Putamen (tissue), 1 donor: Measurements from ENCODE around the gene GMPPA.

ENCODE experiments used
- DNase-seq: peaks from one replicate; pipeline ENCODE4 v3.0.0-alpha.2; 2016; ENCODE audit warnings: low spot score

GMPPA gene

GRCh38 chr2:219540784-219541504 lies 42.3 kb downstream of the GMPPA start:
- DNase-seq = no peak

GRCh38 chr2:219541611-219542180 lies 43.0 kb downstream of the GMPPA start:
- no peak for DNase-seq

GRCh38 chr2:219542931-219543595 lies 44.4 kb downstream of the GMPPA start:
- no peak for DNase-seq

- DNase-seq = peak; percentile 99
These were observed 45.1 kb downstream of the GMPPA start, which contains the start of the genes CHPF and TMEM198 for GRCh38 chr2:219543596-219544358. CHPF (minus strand) TSS chr2:219543809; CDS start chr2:219543538, 271 bp downstream. TMEM198 (plus strand) TSS chr2:219544028; CDS start chr2:219544728, 700 bp downstream.

DNA sequence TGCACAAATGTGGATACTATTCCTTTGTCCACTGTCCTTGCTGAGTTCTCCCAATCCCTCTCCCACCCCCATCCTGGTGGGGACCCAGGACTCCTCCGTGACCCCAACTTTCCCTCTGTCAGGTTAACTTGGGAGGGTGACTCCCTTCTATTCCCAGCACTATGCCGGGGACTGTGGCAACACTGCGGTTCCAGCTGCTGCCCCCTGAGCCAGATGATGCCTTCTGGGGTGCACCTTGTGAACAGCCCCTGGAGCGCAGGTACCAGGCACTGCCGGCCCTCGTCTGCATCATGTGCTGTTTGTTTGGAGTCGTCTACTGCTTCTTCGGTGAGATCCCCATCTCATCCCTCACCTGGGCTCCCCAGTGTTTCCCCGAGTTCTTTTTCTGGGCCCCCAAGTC lies 45.9 kb downstream of the GMPPA start:
- no peak for DNase-seq

DNA sequence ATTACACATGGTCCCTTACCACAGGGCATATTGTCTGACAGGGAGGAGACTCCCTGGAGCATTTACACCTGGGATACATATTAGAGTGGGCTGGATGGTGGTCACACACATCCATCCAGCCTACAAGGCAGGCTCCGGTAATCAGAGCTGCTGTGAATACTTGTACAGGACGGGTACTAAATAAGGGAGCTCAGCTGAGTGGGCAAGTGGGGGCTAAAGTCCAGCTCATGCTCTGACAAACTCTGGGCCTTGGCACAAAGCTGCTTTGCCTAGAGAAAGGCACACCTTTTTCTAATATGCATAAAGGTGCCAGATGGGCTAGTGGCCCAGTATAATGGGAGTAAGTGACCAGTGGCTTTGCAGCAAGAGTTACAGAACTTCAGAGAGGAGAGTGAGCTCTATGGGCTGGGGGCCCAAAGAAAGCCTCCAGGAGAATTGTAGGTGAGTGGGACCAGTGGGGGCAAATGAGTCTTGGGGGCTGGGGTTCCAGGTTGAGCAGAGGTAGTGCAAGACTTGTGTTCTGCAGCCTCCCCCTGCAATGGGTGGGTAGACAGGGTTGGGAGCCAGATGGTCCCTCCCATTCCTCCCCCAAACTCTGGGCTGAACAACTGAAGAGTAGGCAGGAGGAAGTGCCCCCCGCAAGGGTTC lies 46.7 kb downstream of the GMPPA start:
- no peak for DNase-seq

DNA sequence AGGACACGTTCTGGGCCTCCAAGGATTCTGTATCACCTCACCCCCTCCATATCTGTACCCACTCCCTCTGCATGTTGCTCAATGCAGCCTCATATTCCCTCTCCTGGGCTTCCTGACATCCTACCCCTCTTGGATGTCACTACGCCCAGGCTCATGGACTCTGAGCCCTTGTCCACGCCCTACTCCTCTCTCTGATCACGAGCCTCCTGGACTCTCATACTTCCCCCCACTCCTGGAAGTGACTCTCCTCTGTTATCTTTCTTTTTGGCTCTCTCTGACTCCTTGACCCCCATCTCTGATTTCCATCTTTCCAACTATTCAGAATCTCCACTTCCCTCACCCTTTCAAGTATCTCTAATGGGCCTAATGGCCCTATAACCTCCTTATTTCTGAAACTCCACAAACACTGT lies 47.3 kb downstream of the GMPPA start:
- DNase-seq = no peak

DNA sequence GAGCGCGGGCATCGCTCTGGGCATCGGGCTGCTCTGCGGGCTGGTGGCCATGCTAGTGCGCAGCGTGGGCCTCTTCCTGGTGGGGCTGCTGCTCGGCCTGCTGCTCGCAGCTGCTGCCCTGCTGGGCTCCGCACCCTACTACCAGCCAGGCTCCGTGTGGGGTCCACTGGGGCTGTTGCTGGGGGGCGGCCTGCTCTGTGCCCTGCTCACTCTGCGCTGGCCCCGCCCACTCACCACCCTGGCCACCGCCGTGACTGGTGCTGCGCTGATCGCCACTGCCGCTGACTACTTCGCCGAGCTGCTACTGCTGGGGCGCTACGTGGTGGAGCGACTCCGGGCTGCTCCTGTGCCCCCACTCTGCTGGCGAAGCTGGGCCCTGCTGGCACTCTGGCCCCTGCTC lies 48.9 kb downstream of the GMPPA start:
- DNase-seq = no peak

- no peak for DNase-seq
These were observed 50.3 kb downstream of the GMPPA start for GRCh38 chr2:219548990-219549389.

DNA sequence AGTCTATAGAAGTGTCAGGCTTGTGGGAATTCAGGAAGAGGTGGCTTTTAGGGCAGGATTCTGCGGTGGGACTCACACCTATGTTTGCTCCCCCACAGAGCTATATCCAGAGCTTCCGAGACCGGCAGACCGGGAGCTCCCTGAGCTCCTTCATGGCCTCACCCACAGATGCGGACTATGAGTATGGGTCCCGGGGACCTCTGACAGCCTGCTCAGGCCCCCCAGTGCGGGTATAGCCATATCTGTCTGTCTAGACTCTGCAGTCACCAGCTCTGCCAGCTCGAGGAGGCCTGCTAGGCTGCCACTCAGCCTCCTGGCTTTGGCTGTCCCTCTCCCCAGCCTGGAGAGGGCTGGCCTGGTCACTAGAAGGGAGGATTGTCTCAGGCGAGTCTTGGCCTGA lies 50.9 kb downstream of the GMPPA start:
- no peak for DNase-seq

DNA sequence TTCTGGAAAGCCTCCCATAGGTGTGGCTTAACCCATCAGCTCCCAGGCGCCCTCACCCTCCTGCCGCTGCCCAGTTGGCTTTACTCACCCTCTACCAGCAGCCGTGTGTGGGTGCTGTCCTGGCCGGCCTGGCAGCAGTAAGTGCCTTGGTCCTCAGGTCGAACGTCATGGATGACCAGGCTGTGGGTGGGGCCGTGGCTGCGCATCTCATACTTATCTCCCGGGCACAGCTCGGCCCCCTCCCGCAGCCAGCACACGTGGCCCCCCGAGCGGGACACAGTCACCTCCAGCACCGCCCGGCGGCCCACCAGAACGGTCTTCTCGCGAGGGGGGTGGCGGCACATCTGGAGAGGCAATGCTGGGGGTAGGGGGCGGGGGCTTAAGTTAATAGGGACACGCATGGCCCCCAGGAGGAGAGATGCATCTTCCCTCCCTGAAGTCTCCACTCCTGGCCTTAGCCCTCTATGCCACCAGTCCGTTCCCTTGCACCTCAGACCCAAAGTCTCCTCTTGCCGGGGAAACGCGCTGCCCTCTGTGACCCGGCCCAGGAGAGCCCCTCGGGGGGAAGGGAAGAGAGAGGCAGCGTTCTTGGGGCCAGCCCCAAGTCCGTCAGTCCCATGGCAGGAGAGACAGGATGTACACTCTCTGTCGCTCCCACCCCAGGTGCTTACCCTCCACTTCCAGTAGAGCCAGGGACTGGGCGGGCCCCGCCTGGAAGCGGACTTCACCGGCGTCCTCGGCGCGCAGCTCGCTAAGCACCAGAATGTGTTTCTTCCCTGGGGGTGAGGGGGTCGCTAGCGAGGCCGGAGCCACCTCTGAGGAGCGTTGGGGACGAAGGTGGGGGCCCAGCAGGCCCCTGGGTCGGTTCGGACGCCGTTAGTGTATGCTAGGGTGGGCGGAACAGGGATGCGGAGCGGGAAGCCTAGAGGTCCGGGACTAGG lies 53.0 kb downstream of the GMPPA start:
- no peak for DNase-seq

DNA sequence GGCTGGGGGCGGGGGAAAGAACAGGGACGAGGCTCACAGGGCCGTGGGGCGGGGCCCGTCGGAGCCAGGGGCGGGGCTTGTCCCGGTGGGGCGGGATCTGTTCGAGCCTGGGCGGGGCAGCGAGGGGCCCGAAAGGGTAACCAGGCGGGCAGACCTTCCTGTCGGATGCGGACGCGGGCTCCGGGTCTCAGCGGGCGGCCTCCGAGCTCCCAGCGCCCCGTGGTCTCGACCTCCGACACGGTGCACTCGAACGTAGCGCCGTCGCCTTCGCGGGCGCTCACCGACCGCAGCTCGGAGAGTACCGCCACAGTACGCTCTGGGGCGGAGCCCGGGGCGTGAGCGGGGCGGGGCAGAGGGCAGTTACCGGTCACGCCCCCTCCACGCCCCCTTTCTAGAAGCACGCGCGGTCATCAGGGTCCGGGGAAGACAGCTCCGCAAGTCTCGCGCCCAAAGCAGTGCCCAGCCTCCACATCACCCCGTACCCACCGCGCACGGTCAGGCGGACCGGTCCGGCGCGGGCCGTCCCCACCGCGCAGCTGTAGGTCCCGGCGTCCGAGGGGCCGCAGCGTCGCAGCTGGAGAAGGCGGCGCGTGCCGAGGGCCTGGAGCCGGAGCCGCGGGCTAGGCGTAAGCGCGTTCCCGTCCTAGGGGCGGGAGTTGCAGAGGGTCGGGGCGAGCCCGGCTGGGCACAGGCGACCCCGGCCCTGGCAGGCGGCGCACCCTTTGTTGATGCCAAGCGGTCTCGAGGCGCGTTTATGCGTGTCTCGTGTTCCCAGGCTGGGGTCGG lies 53.9 kb downstream of the GMPPA start:
- peak; percentile 78 for DNase-seq

DNA sequence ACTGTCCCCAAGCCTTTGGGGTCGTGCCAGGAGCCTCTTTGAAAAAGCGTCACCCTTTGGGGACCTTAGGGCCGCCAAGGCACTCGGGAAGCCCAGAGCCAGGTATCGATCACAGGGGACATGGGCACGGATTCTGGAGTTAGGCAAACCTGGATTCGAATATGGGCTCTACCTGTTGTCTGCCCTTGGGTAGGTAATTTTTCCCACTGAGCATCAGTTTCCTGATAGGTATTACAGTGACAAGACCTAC lies 54.4 kb downstream of the GMPPA start:
- DNase-seq = no peak

- DNase-seq = no peak
These were observed 54.8 kb downstream of the GMPPA start for GRCh38 chr2:219553463-219553963.

GRCh38 chr2:219554350-219554749 lies 55.7 kb downstream of the GMPPA start:
- no peak for DNase-seq

DNA sequence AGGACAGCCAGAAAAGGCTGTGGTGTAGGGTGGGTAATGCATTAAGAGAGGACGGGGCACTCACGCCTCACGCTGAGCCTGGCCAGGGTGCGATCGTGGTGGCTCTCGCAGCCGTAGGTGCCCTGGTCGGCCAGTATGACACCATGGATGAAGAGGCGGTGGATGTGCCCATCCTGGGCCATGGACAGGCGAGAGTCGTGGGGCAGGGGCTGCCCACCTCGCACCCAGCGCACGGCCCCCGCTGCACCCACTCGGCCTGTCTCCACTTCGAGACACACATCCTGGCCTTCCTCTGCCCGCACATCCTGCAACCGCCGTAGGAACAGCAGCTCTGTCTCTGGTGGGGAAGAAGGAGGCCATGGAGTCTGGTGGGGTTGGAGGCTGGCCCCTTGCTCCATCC lies 57.3 kb downstream of the GMPPA start:
- DNase-seq = no peak

GRCh38 chr2:219556413-219556812 lies 57.7 kb downstream of the GMPPA start:
- no peak for DNase-seq
